GM23338 (cell line): ENCODE data around the gene ELOVL6. TPM values are rescaled to one million over a fixed set of nuclear protein-coding genes. Genes with fewer than 3 reads are reported as not detected.

Source experiments
- CREB1 ChIP-seq: fragments of 250-450 bp; sonication (Bioruptor Pico); IDR thresholded peaks from 2 replicates; pipeline ENCODE4 v1.5.0; 2020; ENCODE audit warnings: low read depth, mild to moderate bottlenecking, moderate library complexity
- NANOG ChIP-seq: IDR thresholded peaks from 2 replicates; pipeline ENCODE4 v1.6.1; 2016; ENCODE audit warnings: antibody characterized with exemption, borderline replicate concordance
- POLR2AphosphoS5 ChIP-seq: IDR thresholded peaks from 2 replicates; pipeline ENCODE4 v1.6.1; 2016; ENCODE audit warnings: antibody characterized with exemption, low read depth
- REST ChIP-seq: IDR thresholded peaks from one replicate; pipeline ENCODE4 v1.6.1; 2018; ENCODE audit warnings: antibody characterized with exemption; ENCODE audit not compliant: unreplicated experiment
- polyA plus RNA-seq: library from polyadenylated mRNA; unstranded; fragments of >200 nt; fragmentation: Nextera tagmentation; extraction: Ambion mirVana; gene quantifications from 2 replicates; pipeline ENCODE4 v1.2.1, GENCODE V29; 2016
- total RNA-seq: library from RNA; depleted of rRNA; stranded (reverse); fragments of >200 nt; shearing (Covaris generic); gene quantifications from 2 replicates; pipeline ENCODE4 v1.2.3, GENCODE V29; 2014

The ELOVL6 gene
- total and polyA plus RNA-seq, 2 experiments from 2014 or later, result 82.7 to 89.5 TPM

GRCh38 chr4:109996526-109996925 lies 201.9 kb downstream of the ELOVL6 start (continued):
- TF ChIP-seq CREB1 (CRISPR knock-in tag), result no peak
- no peak for TF ChIP-seq REST
- no peak for TF ChIP-seq NANOG
- TF ChIP-seq POLR2AphosphoS5, result no peak
